ENCODE results near the gene SNRPN.
A peak's percentile ranks its signal among the peaks of the same experiment; 100 is the strongest.
"Not testable (repeated sequence)": the region's sequence is repeated elsewhere in the genome, so short reads cannot be mapped to it uniquely, and the experiment has no call there.

Gene SNRPN

DNA sequence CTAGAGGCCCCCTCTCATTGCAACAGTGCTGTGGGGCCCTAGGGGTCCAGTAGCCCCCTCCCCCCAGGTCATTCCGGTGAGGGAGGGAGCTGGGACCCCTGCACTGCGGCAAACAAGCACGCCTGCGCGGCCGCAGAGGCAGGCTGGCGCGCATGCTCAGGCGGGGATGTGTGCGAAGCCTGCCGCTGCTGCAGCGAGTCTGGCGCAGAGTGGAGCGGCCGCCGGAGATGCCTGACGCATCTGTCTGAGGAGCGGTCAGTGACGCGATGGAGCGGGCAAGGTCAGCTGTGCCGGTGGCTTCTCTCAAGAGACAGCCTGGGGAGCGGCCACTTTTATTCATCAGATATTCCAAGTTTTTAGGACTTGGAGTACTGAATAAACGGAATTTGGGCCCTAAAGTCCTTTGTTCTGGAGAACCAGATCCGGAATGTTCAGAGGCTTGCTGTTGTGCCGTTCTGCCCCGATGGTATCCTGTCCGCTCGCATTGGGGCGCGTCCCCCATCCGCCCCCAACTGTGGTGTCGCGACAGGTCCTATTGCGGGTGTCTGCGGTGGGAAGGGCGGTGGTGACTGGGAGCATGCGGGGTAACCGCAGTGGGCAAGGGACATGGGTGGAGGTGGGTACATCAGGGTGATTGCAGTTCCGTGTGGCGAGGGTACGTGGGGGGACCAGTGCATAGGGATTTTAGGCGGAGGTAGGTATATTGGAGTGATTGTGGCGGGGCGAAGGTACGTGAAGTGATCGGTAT lies at the start of gene SNRPN, which contains the start of gene SNURF:
Gene SNRPN (plus strand): TSS at position 205 of the 748 bp plus-strand sequence. CDS start 19,467 bp downstream, outside the sequence.
Gene SNURF (plus strand): TSS at position 205 of the 748 bp plus-strand sequence. CDS start 62 bp downstream, at position 267.
- DNase-seq (ENCODE audit: low spot score): peak; percentile 74

DNA sequence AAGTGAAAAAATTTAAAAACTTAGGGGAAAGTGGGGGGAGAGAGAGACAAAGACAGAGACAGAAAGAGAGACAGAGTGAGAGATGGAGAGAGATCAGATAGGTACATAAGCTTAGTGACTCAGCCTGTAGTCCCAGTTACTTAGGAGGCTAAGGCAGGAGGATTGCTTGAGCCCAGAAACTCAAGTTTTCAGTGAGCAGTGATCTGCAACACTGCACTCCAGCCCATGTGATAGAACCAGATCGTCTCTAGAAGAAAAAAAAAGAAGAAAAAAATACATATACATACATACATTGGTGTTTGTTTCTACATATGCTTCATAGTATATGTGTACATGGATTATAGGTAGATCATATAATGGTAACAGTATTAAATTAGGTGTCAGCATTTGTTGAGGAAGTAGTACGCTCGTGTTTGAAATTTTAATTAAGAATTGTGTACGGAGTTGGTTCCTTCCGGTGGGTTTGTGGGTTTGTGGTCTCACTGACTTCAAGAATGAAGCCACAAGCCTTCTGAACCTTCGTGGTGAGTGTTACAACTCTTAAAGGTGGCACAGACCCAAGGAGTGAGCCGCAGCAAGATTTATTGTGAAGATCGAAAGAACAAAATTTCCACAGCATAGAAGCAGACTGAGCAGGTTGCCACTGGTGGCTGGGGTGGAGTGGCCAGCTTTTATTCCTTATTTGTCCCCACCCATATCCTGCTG lies 38.3 kb upstream of the SNRPN start:
- DNase-seq (ENCODE audit: low spot score): no peak

DNA sequence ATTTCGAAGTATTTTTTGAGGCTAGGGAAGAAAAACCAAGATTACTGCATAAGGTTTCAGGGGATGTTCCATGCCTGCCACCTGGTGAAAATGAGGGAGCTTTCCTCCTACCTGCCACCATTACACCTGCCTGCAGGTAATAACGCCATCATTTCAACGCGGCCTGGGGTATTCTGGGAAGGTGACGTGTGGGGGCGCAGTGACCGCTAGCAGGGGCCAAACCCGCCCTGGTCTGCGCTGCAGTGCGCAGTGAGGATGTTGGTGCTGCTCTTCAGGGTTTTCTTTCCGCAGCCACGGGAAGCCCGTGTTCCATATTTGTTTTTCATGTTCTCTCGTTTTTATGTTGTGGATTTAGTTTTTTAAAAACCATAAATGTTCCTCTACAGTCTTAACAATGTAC lies 37.4 kb upstream of the SNRPN start:
- DNase-seq (ENCODE audit: low spot score): no peak

DNA sequence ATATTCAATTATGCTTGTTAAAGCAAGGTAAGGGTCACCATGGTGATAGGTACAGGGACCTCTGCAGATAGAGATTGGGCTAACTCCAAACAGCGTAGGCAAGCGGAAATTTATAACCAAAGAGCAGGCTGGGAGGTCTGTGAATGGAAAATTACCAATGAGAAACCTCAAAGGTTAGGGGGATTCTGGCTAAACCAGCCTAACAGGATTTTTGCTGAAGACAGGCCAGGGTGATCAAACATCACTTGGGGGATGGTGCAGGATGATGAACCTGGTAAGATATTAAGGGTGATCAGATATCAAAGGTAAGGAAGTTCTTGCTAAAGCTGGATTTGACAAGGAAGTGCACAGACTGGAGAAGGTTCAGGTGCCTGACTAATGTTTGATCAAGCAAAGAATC lies 35.3 kb upstream of the SNRPN start:
- no peak for DNase-seq (ENCODE audit: low spot score)

DNA sequence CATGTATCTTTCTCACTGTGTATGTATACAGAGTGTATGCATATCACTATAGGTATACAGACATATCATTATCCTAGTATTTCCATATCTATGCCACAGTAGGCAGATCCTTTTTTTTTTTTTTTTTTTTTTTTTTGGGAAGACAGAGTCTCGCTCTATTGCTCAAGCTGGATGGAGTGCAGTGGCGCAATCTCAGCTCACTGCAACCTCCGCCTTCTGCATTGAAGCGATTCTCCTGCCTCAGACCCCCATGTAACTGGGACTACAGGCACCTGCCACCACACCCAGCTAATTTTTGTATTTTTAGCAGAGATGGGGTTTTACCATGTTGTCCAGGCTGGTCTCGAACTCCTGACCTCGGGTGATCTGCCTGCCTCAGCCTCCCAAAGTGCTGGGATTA lies 32.0 kb upstream of the SNRPN start:
- not testable (repeated sequence) for DNase-seq (ENCODE audit: low spot score)

DNA sequence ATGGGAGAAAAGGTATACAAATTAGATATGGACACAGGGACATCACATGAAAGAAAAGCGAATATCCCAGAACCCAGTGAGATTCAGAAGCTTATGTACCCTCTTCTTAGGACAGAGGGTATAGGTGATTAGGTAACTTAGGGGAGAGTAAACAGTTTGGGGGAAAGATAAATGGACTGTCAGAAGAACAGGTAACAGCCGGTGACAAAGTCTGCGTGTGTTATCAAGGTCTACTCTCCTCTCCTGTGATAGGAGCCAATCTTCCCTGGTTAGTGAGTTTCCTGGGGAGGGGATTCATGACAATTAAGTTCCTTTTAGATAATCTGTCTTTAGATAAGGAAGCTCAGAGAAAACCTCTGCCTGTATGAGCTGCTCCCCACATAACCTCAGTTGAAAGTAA lies 30.6 kb upstream of the SNRPN start:
- DNase-seq (ENCODE audit: low spot score): no peak

DNA sequence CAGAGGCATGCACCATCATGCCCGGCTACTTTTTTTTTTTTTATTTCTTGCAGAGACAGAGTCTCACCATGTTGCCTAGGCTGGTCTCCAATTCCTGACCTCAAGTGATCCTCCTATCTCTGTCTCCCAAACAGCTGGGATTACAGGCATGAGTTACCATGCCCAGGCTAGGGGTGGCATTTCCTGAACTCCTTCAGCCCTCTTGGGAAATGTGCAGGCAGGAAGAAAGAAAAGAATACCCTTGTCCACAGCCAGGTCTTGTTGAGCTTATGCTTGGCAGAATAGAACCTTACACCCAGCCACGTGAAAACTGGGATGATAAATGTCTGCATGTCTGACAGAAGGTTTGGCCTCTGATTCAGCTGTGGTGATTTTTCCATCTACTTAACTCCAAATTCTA lies 30.2 kb upstream of the SNRPN start:
- no peak for DNase-seq (ENCODE audit: low spot score)

DNA sequence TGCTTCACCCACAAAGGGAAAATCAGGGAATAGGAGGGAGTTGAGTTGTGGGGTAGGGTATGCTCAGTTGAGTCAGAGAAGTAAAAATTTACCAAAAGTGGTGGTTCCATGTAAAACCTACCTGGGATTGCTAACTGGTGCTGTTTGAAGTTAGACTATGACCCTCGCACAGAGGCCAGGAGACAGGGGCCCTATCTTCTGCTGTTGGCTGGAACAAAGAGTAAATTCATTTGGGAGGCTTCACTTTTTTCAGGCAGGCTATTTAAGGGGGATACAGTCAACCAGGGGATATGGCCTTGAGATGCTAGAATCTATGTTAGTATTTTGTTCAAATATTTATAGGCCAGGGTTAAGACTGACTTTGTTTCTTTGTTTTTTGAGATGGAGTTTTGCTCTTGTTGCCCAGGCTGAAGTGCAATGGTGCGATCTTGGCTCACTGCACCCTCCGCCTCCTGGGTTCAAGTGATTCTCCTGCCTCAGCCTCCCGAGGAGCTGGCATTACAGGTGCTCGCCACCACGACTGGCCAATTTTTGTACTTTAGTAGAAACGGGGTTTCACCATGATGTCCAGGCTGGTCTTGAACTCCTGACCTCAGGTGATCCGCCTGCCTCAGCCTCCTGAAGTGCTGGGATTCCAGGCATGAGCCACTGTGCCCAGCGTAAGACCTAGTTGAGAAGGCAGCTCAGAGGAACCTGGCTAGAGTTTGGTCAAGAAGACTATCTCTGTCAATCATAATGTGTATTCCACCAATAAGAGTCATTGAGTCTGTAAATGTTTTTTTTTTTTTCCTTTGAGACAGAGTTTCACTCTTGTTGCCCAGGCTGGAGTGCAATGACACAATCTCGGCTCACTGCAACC lies 22.7 kb upstream of the SNRPN start:
- not testable (repeated sequence) for DNase-seq (ENCODE audit: low spot score)

DNA sequence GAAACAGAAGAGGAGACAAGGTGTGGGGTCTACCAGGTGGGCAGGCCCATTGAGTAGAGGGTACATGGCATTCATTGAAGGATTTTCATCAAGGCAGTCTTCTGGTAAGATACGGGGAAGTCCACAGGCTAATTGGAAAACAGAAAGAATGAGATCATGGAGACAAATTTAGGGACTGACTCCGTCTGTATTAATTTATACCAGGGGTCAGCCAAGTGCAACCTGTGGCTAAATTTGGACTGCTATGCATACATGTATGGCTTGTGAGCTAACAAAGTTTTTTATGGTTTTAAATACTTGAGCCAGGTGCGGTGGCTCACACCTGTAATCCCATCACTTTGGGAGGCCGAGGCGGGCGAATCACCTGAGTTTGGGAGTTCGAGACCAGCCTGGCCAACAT lies 21.1 kb upstream of the SNRPN start:
- DNase-seq (ENCODE audit: low spot score): no peak

DNA sequence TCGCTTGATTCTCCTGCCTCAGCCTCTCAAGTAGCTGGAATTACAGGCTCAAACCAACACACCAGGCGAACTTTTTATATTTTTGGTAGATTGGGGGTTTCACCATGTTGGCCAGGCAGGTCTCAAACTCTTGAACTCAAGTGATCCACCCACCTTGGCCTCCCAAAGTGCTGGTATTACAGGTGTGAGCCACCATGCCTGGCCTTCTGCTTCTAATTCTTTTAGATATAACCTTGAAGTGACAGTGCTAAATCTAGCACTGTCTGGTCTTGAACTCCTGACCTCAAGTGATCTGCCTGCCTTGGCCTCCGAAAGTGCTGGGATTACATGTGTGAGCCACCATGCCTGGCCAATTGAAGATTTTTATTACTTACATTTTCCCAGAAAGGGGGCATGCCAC lies 16.6 kb upstream of the SNRPN start:
- DNase-seq (ENCODE audit: low spot score): not testable (repeated sequence)

DNA sequence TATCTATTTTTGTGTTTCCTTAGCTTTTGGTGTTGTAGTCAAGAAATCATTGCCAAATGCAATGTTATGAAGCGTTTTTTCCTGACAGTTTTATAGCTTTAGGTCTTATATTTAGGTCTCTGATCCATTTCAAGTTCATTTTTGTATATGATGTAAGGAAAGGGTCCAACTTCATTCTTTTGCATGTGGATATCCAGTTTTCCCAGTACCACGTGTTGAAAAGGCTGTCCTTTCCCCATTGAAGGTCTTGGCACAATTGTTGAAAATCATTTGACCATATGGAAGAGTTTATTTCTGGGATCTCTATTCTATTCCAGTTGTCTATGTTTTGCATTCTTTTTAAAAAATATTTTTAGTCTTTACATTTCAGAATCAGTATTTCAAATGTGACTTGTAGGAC lies 14.6 kb upstream of the SNRPN start:
- DNase-seq (ENCODE audit: low spot score): no peak

DNA sequence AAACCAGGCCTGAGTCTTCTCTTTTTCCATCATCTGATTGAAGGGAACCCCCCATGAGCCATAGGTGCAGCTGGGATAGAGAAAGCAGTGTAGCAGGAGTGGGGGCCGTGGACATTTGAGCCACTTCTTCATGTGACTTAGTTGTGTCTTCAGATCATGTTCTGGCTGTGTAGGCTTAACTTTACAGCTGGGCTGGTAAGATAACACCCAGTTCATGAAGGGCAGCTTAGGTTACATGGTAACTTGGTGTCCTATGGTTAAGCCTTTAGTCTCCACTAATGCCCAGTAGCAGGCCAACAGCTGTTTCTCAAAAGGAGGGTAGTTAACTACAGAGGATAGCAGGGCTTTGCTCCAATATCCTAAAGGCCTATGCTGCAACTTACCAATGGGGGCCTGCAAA lies 11.4 kb upstream of the SNRPN start:
- no peak for DNase-seq (ENCODE audit: low spot score)

DNA sequence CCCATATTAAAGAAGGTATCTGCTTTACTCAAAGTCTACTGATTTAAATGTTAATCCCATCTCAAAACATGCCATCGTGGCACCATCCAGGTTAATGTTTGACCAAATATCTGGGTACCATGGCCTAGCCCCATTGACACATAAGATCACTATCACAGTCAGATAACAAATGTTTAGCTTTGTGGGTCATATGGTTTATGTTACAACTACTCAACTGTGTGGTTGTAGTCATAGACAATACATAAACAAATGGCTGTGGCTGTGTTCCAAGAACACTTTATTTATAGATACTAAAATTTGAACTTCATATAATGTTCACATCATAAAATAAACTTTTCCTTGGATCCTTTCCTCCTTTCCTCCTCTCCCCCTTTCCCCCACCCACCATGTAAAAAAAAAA lies 9.8 kb upstream of the SNRPN start:
- no peak for DNase-seq (ENCODE audit: low spot score)

DNA sequence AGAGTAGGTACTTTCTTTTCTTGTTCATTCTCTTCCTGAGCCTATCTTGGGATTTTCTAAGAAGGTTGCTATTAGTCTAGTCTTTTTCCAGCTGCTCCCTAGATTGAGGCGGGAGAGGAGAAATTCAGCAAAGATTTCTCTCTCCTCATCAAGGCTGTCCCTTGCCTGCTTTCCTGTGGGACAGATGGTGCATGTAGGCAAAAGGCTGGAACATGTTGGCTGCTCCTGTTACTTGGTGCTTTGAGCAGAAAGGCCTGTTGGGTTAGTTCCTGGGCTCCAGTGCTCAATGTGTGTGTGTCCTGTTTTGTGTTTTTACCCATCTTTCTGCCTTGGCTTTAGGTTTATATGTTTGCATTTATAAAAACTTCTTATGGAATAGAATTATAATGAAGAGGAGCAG lies 9.1 kb upstream of the SNRPN start:
- no peak for DNase-seq (ENCODE audit: low spot score)

DNA sequence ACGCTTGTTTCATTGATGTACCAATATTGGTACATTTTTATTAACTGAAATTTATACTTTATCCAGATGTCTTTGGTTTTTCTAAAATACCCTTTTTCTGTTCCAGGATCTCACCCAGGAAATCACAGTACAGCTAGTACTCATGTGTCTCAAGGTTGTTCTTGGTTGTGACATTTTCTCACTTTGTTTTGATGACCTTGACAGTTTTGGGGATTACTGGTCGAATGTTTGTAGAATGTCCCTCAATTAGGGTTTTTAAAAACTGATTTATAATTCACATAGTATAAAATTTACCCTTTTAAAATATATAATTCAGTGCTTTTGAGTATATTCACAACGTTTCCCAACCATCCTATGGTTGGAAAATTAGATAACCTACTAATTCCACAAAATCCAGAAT lies 6.3 kb upstream of the SNRPN start:
- DNase-seq (ENCODE audit: low spot score): no peak

DNA sequence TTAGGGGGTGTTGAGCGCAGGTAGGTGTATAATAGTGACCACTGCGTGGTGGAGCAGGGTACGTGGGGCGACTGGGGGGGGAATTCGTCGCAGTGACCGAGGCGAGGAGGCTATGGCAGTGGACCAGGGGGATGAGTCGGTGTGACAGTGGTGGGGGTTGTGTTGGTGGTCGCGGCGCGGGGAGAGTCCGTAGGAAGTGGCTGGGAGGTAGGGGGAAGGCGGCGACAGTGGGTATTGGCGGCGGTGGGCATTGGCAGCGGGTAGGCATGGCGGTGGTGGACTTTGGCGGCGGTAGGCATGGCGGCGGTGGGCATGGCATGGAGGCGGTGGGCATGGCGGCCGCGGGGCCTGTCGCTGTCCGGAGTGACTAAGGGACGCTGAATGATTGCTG lies 739 bp downstream of the SNRPN start:
- peak; percentile 63 for DNase-seq (ENCODE audit: low spot score)

DNA sequence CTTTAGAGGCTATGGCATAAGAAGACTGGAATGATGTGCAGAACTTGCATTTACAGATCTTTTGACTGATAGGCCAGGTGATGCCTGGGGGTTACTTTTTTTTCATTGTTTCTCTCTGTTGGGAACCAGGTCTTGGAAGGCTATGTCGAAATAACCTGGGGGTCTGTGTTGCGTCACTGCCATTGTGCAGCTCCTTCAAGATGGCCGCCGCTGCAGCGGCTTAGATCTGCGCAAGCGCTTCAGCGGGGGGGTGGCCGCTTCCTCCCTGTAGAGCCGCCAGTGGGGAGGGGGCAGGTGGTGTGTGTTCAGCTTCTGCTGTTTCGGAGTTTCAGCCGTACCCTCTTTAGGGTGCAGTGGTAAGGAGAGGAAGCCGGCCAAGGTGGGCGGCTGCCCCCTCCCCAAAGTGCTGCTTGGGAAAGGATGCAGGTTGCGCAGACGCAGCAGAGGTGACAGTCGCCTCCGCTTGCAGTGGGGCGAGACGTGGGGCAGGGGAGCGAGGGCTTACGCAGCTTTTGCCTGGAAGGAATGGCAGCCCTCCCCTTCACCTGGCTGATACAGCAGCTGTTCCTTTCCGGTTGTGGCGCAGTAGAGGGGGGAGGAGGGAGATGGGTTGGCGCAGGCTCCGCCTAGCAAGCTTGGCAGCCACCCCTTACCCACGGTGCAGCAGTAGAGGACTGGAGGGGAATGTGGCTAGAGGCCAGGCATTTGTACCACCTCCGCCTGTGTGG lies 1.5 kb downstream of the SNRPN start:
- peak; percentile 81 for DNase-seq (ENCODE audit: low spot score)

DNA sequence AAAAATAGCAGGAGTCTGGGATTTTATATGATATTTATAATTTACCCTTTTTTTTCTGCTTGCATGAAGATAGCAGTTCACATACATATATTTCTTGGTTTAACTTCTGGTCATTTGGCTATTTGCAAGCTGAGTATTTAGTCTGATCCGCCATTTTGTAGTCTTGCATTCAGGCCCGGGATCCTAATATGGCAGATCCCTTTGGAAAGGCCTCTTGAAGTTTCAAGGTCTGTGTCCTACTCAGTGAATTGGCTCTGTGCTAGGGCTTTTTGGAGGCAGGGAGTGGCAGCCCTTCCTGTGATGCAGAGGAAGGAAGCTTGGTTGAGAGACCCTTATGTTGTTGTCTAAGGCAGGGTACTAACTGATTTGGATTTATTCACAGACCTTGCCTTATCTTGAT lies 2.9 kb downstream of the SNRPN start:
- no peak for DNase-seq (ENCODE audit: low spot score)

DNA sequence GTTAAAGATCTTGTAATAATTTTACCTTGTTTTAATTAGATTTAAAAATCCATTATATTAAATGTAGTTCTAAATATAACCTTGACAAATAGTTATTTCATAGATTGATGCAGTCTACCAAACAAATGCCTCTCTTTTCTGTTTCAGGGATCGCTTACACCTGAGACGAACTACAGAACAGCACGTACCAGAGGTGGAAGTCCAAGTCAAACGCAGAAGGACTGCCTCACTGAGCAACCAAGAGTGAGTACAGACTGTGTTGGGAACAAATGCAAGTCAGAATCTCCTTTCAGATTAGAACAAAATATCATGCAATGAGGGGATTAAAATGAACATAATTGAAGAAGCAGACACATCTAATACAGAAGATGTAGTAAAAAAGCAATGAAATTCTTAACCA lies 7.2 kb downstream of the SNRPN start:
- no peak for DNase-seq (ENCODE audit: low spot score)

DNA sequence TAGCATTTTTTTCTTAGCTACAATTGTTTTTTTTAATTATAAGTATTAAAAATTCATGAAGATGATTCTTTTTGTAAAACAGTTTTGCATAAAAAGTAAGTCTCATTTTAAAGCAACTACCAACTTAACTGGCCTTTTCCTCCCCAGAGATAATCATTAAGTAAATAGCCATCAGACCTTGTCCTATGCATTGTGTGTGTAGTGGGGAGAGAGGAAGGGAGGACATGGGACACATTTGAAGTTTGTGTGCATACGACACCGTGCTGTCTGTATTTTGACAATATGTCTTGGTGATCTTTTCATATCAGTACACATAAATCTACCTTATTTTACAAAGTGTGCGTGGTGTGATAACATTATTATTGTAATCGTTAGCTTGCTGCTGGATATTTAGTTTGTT lies 8.1 kb downstream of the SNRPN start:
- no peak for DNase-seq (ENCODE audit: low spot score)

DNA sequence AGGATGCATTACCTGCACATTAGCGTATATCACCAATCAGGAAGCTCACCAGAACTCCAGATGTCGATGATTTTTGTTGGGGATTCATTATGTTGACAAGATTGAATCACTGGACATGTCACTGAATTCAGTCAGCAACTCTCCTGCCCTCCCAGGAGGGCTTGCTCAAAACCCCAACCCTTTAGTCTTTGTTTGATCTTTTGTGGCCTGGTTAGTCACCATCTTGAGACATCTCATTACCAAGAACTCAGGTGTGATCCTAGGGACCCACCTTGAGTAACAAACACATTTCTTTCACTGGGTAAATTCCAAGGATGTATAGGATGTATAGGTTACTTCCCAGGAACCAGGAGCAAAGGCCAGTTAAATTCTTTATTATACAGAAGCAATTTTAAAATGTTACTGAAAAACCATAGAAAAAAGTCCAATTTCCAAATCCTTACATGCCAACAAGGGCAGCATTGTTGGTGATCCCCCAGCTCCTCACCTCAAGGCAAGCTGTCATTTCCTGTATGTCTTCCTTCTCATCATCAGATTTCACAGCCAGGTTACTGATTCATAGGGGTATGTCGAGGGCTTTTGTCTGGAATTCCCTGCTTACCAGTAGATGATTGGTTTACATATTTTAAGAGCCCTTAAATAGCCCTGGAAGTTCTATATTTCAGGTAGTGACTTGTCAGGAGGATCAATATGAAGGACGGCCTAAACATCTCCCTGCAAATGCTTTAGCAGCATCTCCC lies 11.7 kb downstream of the SNRPN start:
- DNase-seq (ENCODE audit: low spot score): no peak

All from left forelimb (tissue), 1 donor.